Common myeloid progenitor, CD34-positive (primary cell): Measurements from ENCODE around the gene RAI2.

Experiments used
- CTCF ChIA-PET: fragments of 350-600 bp; sonication (Branson Sonifier 250); formaldehyde crosslinking; loops from one replicate; lab custom pipeline; 2021; ENCODE audit warnings: antibody characterized with exemption; lab: Charles Lee
- POLR2A ChIA-PET: fragments of 350-600 bp; sonication (Branson Sonifier 250); formaldehyde crosslinking; loops from one replicate; lab custom pipeline; 2021; ENCODE audit warnings: antibody characterized with exemption; lab: Charles Lee
- DNase-seq, 3 donors: peaks; one replicate each; pipeline versions ENCODE4 v3.0.0 to v3.0.0-alpha.2; 2013
- H3K27ac ChIP-seq, 2 experiments: 1 replicate in 1 of 2; 2 replicates in 1 of 2; pipeline ENCODE4 v1.7.0; 2013; ENCODE audit warnings: inconsistent platforms in 2 of 2, low read length in 2 of 2, mild to moderate bottlenecking in 2 of 2, low read depth in 1 of 2, moderate library complexity in 1 of 2; ENCODE audit not compliant: severe bottlenecking in 2 of 2, insufficient read depth in 1 of 2, poor library complexity in 1 of 2
- H3K27me3 ChIP-seq, 5 experiments: replicated peaks in 2 of 5; 1 replicate in 3 of 5; 2 replicates in 2 of 5; pipeline versions ENCODE4 v1.6.1 to v1.7.0; 2013; ENCODE audit warnings: low read length in 4 of 5, mild to moderate bottlenecking in 2 of 5, moderate library complexity in 2 of 5, inconsistent platforms in 1 of 5; ENCODE audit not compliant: insufficient read depth in 5 of 5, control insufficient read depth in 4 of 5
- H3K36me3 ChIP-seq, 4 experiments: 1 replicate in 2 of 4; 2 replicates in 2 of 4; pipeline versions ENCODE4 v1.6.1 to v1.7.0; 2013; ENCODE audit warnings: low read length in 3 of 4, control low read depth in 1 of 4, mild to moderate bottlenecking in 1 of 4; ENCODE audit not compliant: control insufficient read depth in 4 of 4, insufficient read depth in 4 of 4
- H3K4me1 ChIP-seq, 4 experiments: 1 replicate in 3 of 4; 2 replicates in 1 of 4; pipeline versions ENCODE4 v1.6.1 to v1.7.1; 2013; ENCODE audit warnings: low read length in 3 of 4, mild to moderate bottlenecking in 3 of 4, control low read depth in 1 of 4, inconsistent platforms in 1 of 4, moderate library complexity in 1 of 4; ENCODE audit not compliant: control insufficient read depth in 4 of 4, insufficient read depth in 4 of 4; ENCODE audit errors: control extremely low read depth in 1 of 4
- H3K4me3 ChIP-seq, 7 experiments: 1 replicate in 4 of 7; 2 replicates in 3 of 7; pipeline versions ENCODE4 v1.5.1 to v1.7.0; 2013; ENCODE audit warnings: mild to moderate bottlenecking in 7 of 7, low read length in 6 of 7, moderate library complexity in 6 of 7, inconsistent platforms in 2 of 7, low read depth in 2 of 7, control low read depth in 1 of 7; ENCODE audit not compliant: insufficient read depth in 4 of 7, control insufficient read depth in 1 of 7; ENCODE audit errors: extremely low read depth in 1 of 7
- H3K9me3 ChIP-seq, 5 experiments: 1 replicate in 4 of 5; 2 replicates in 1 of 5; pipeline versions ENCODE4 v1.6.1 to v1.7.1; 2013; ENCODE audit warnings: low read length in 4 of 5, mild to moderate bottlenecking in 2 of 5, inconsistent platforms in 1 of 5, low read depth in 1 of 5, moderate library complexity in 1 of 5; ENCODE audit not compliant: control insufficient read depth in 4 of 5, insufficient read depth in 2 of 5; ENCODE audit errors: control extremely low read depth in 1 of 5
- WGBS: methylation state at CpG from one replicate; pipeline ENCODE4 v1.1.5; 2013; ENCODE audit not compliant: insufficient coverage; 5-methylcytosine and 5-hydroxymethylcytosine counted together

RAI2 gene

GRCh38 chrX:17829566-17829965 is 31.5 kb downstream of the RAI2 start:
- Histone ChIP-seq H3K4me3 (no peak overlapping the region), H3K27ac (no peak overlapping the region), H3K27me3 (peaks cover 0 to 15% (median 0%) of the 10 kb centered on the region in 5 experiments), H3K9me3 (peaks cover 0 to 2% (median 0%) of the 10 kb centered on the region in 5 experiments), H3K36me3 (no peaks in the 10 kb centered on the region), H3K4me1 (no peaks in the 10 kb centered on the region)
- 100% methylated on average over 1 of the region's 1 CpG for WGBS
- ChIA-PET POLR2A (no interaction called here), CTCF (no interaction called here)
- DNase-seq: no peak

- peaks cover 0 to 15% (median 0%) of the 10 kb centered on the region in 5 experiments for H3K27me3 ChIP-seq
- H3K27ac ChIP-seq: no peak overlapping the region
- ChIA-PET POLR2A (no interaction called here), CTCF (no interaction called here)
- H3K9me3 ChIP-seq: peaks cover 0 to 2% (median 0%) of the 10 kb centered on the region in 5 experiments
- no peak for DNase-seq
- H3K4me1 ChIP-seq: no peaks in the 10 kb centered on the region
- WGBS: 89% methylated on average over 2 of the region's 3 CpGs
- H3K36me3 ChIP-seq: no peaks in the 10 kb centered on the region
- no peak overlapping the region for H3K4me3 ChIP-seq
Observed at GRCh38 chrX:17828171-17828570, 32.9 kb downstream of the RAI2 start.

GRCh38 chrX:17826609-17827496 is 34.2 kb downstream of the RAI2 start:
- Histone ChIP-seq H3K4me1 (no peaks in the 10 kb centered on the region), H3K36me3 (no peaks in the 10 kb centered on the region), H3K27me3 (peaks cover 0 to 14% (median 0%) of the 10 kb centered on the region in 5 experiments), H3K27ac (no peak overlapping the region), H3K9me3 (peaks cover 0 to 2% (median 0%) of the 10 kb centered on the region in 5 experiments), H3K4me3 (no peak overlapping the region)
- WGBS: 92% methylated on average over 2 of the region's 5 CpGs
- ChIA-PET POLR2A (no interaction called here), CTCF (no interaction called here)
- DNase-seq: no peak

GRCh38 chrX:17824980-17825379 is 36.1 kb downstream of the RAI2 start:
- POLR2A ChIA-PET: no interaction called here
- CTCF ChIA-PET: no interaction called here
- 96% methylated on average over 4 of the region's 4 CpGs for WGBS

GRCh38 chrX:17822351-17822750 is 38.7 kb downstream of the RAI2 start:
- Histone ChIP-seq H3K27ac (no peak overlapping the region), H3K9me3 (peaks cover 0 to 2% (median 0%) of the 10 kb centered on the region in 5 experiments), H3K4me1 (no peaks in the 10 kb centered on the region), H3K36me3 (no peaks in the 10 kb centered on the region), H3K27me3 (peaks cover 0 to 6% (median 0%) of the 10 kb centered on the region in 5 experiments), H3K4me3 (no peak overlapping the region)
- 100% methylated on average over 1 of the region's 2 CpGs for WGBS
- CTCF ChIA-PET: no interaction called here
- POLR2A ChIA-PET: no interaction called here
- DNase-seq: no peak

More at GRCh38 chrX:17824980-17825379, 36.1 kb downstream of the RAI2 start:
- no peak for DNase-seq
- H3K4me3 ChIP-seq: no peak overlapping the region
- H3K4me1 ChIP-seq: no peaks in the 10 kb centered on the region
- H3K36me3 ChIP-seq: no peaks in the 10 kb centered on the region
- H3K27me3 ChIP-seq: peaks cover 0 to 11% (median 0%) of the 10 kb centered on the region in 5 experiments
- peaks cover 0 to 2% (median 0%) of the 10 kb centered on the region in 5 experiments for H3K9me3 ChIP-seq
- H3K27ac ChIP-seq: no peak overlapping the region

GRCh38 chrX:17820100-17820499 is 41.0 kb downstream of the RAI2 start:
- Histone ChIP-seq H3K4me3 (no peak overlapping the region), H3K27me3 (peaks cover 0 to 19% (median 0%) of the 10 kb centered on the region in 5 experiments), H3K4me1 (no peaks in the 10 kb centered on the region), H3K9me3 (peaks cover 0 to 2% (median 0%) of the 10 kb centered on the region in 5 experiments), H3K27ac (no peak overlapping the region), H3K36me3 (no peaks in the 10 kb centered on the region)
- POLR2A ChIA-PET: interaction anchor here (0.6 kb wide), 1 partner anchor 16 kb away, joined by 3 read pairs; no protein-coding TSS in a partner anchor
- CTCF ChIA-PET: no interaction called here
- no peak for DNase-seq
- 70% methylated on average over 3 of the region's 3 CpGs for WGBS

GRCh38 chrX:17818726-17819125 is 42.4 kb downstream of the RAI2 start:
- Histone ChIP-seq H3K4me1 (no peaks in the 10 kb centered on the region), H3K27me3 (peaks cover 0 to 23% (median 0%) of the 10 kb centered on the region in 5 experiments), H3K4me3 (no peak overlapping the region), H3K9me3 (peaks cover 0 to 2% (median 0%) of the 10 kb centered on the region in 5 experiments), H3K36me3 (no peaks in the 10 kb centered on the region), H3K27ac (no peak overlapping the region)
- DNase-seq: no peak
- CTCF ChIA-PET: no interaction called here
- POLR2A ChIA-PET: no interaction called here
- 89% methylated on average over 11 of the region's 11 CpGs for WGBS
